ENCODE results near the gene STPG3.

DNA sequence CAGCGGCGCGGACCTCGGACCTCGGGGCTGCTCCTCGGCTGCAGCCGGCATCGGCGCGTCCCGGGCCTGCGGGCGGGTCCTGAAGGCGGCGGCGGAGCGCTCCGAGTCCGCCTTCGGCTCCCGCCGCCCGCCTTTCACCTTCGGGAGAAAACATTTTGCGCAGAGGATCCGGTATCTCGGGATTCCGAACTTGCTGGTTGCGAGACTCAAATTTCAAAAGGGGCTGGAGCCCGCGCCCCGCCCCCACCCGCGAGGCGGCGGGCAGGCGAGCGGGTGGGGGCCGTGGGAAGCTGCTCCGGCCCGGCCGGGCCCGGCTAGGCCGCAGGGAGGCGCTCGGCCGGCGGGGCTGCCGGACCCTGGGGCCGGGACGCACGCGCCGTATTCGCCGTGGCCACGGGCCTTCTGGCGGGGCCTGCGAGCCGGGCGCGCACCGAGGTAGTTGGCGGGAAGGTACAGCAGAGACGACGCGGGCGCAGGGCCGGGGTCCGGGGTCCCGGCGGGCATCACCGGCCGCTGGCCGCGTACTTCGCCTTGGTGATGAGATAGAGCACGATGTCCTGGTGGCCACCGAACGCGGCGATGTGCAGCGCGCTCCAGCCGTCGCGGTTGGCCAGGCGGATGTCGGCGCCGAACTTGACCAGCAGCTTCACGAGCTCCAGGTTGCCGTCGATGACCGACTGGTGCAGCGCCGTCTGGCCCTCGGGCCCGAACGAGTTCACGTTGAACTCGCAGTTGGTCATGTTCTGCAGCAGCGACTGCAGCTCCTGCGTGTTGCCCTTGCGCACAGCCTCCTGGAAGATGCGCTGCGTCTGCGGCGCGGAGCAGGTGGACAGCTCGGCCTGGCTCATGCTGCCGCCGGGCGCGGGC is 50.2 kb downstream of the STPG3 start:
- no peak for TF ChIP-seq SUZ12 (IDR thresholded peaks at IDR 0.05; ENCODE audit: extremely low read depth, insufficient read depth, insufficient read length)
- no peak for TF ChIP-seq YY1 (IDR thresholded peaks at IDR 0.05; ENCODE audit: insufficient read depth, insufficient read length)
